Dendritic cell treated with granulocyte-macrophage colony-stimulating factor and Interleukin-4, amounts not matched to agents 40 ng/mL and 50 ng/mL, for 4 days (primary cell): Measurements from ENCODE around the gene ASB14.

Source experiments
- H3K27ac Mint-ChIP-seq: one replicate; pipeline ENCODE4 v1.8.0; 2022; ENCODE audit warnings: mild to moderate bottlenecking, mixed read lengths
- H3K27me3 Mint-ChIP-seq: one replicate; pipeline ENCODE4 v1.8.0; 2022; ENCODE audit warnings: mild to moderate bottlenecking, mixed read lengths
- H3K36me3 Mint-ChIP-seq: one replicate; pipeline ENCODE4 v1.8.0; 2022; ENCODE audit warnings: low read depth, mixed read lengths
- H3K4me1 Mint-ChIP-seq: one replicate; pipeline ENCODE4 v1.8.0; 2022; ENCODE audit warnings: low read depth, mixed read lengths
- H3K4me3 Mint-ChIP-seq: one replicate; pipeline ENCODE4 v1.8.0; 2022; ENCODE audit warnings: mild to moderate bottlenecking, moderate library complexity, mixed read lengths
- H3K9me3 Mint-ChIP-seq: one replicate; pipeline ENCODE4 v1.8.0; 2022; ENCODE audit warnings: mixed read lengths
- intact Hi-C: fragments of 100-400 bp; cut with micrococcal nuclease; formaldehyde crosslinking; loops from one replicate; pipeline ENCODE4 v1.15.0; 2022

The ASB14 gene

GRCh38 chr3:57283334-57283733, 9.2 kb downstream of the ASB14 start:
- Mint-ChIP-seq H3K4me3 (no peak overlapping the region), H3K4me1 (peaks cover 3% of the 10 kb centered on the region), H3K9me3 (peaks cover 10% of the 10 kb centered on the region), H3K36me3 (no peaks in the 10 kb centered on the region), H3K27me3 (no peaks in the 10 kb centered on the region), H3K27ac (no peak overlapping the region)
- intact Hi-C loops: no loop called here

- H3K36me3 Mint-ChIP-seq: peaks cover 6% of the 10 kb centered on the region
- intact Hi-C loops: no loop called here
- H3K27me3 Mint-ChIP-seq: no peaks in the 10 kb centered on the region
- H3K9me3 Mint-ChIP-seq: peaks cover 6% of the 10 kb centered on the region
- H3K27ac Mint-ChIP-seq: no peak overlapping the region
- H3K4me1 Mint-ChIP-seq: peaks cover 5% of the 10 kb centered on the region
- no peak overlapping the region for H3K4me3 Mint-ChIP-seq
These were observed 10.8 kb downstream of the ASB14 start for GRCh38 chr3:57281715-57282114.

- Mint-ChIP-seq H3K27ac (no peak overlapping the region), H3K4me1 (peaks cover 5% of the 10 kb centered on the region), H3K4me3 (no peak overlapping the region), H3K27me3 (no peaks in the 10 kb centered on the region), H3K36me3 (peaks cover 12% of the 10 kb centered on the region), H3K9me3 (no peaks in the 10 kb centered on the region)
- intact Hi-C loops: no loop called here
These were observed 12.8 kb downstream of the ASB14 start for GRCh38 chr3:57279685-57280084.

GRCh38 chr3:57278237-57278636, 14.2 kb downstream of the ASB14 start:
- intact Hi-C loops: no loop called here
- H3K4me1 Mint-ChIP-seq: peaks cover 5% of the 10 kb centered on the region
- no peak overlapping the region for H3K27ac Mint-ChIP-seq
- H3K27me3 Mint-ChIP-seq: no peaks in the 10 kb centered on the region
- H3K36me3 Mint-ChIP-seq: peaks cover 18% of the 10 kb centered on the region
- no peaks in the 10 kb centered on the region for H3K9me3 Mint-ChIP-seq
- H3K4me3 Mint-ChIP-seq: no peak overlapping the region

- Mint-ChIP-seq H3K9me3 (no peaks in the 10 kb centered on the region), H3K36me3 (peaks cover 38% of the 10 kb centered on the region), H3K27me3 (no peaks in the 10 kb centered on the region), H3K4me3 (no peak overlapping the region), H3K4me1 (peaks cover 5% of the 10 kb centered on the region), H3K27ac (no peak overlapping the region)
- intact Hi-C loops: no loop called here
These were observed 17.1 kb downstream of the ASB14 start for GRCh38 chr3:57275393-57275792.

GRCh38 chr3:57274845-57275244, 17.6 kb downstream of the ASB14 start:
- H3K27me3 Mint-ChIP-seq: no peaks in the 10 kb centered on the region
- H3K4me3 Mint-ChIP-seq: no peak overlapping the region
- H3K4me1 Mint-ChIP-seq: peaks cover 5% of the 10 kb centered on the region
- peaks cover 44% of the 10 kb centered on the region for H3K36me3 Mint-ChIP-seq
- H3K9me3 Mint-ChIP-seq: no peaks in the 10 kb centered on the region
- no peak overlapping the region for H3K27ac Mint-ChIP-seq
- intact Hi-C loops: no loop called here

GRCh38 chr3:57268416-57268815, 24.1 kb downstream of the ASB14 start:
- Mint-ChIP-seq H3K4me3 (no peak overlapping the region), H3K36me3 (peaks cover 87% of the 10 kb centered on the region), H3K4me1 (peaks cover 6% of the 10 kb centered on the region), H3K9me3 (peaks cover 3% of the 10 kb centered on the region), H3K27ac (no peak overlapping the region), H3K27me3 (no peaks in the 10 kb centered on the region)
- intact Hi-C loops: no loop called here

- Mint-ChIP-seq H3K9me3 (peaks cover 29% of the 10 kb centered on the region), H3K4me1 (peaks cover 8% of the 10 kb centered on the region), H3K36me3 (peaks cover 97% of the 10 kb centered on the region), H3K4me3 (no peak overlapping the region), H3K27ac (no peak overlapping the region), H3K27me3 (no peaks in the 10 kb centered on the region)
- intact Hi-C loops: no loop called here
These were observed 30.6 kb downstream of the ASB14 start for GRCh38 chr3:57261929-57262328.

GRCh38 chr3:57261119-57261518, 31.4 kb downstream of the ASB14 start:
- peaks cover 91% of the 10 kb centered on the region for H3K36me3 Mint-ChIP-seq
- no peak overlapping the region for H3K27ac Mint-ChIP-seq
- H3K9me3 Mint-ChIP-seq: peaks cover 29% of the 10 kb centered on the region
- peaks cover 8% of the 10 kb centered on the region for H3K4me1 Mint-ChIP-seq
- no peak overlapping the region for H3K4me3 Mint-ChIP-seq
- H3K27me3 Mint-ChIP-seq: no peaks in the 10 kb centered on the region
- intact Hi-C loops: no loop called here

- H3K27me3 Mint-ChIP-seq: no peaks in the 10 kb centered on the region
- no peak overlapping the region for H3K27ac Mint-ChIP-seq
- H3K4me3 Mint-ChIP-seq: no peak overlapping the region
- peaks cover 19% of the 10 kb centered on the region for H3K9me3 Mint-ChIP-seq
- no peaks in the 10 kb centered on the region for H3K4me1 Mint-ChIP-seq
- H3K36me3 Mint-ChIP-seq: peaks cover 78% of the 10 kb centered on the region
- intact Hi-C loops: no loop called here
These were observed 34.8 kb downstream of the ASB14 start for GRCh38 chr3:57257678-57258077.

- Mint-ChIP-seq H3K4me1 (no peaks in the 10 kb centered on the region), H3K27me3 (no peaks in the 10 kb centered on the region), H3K36me3 (peaks cover 78% of the 10 kb centered on the region), H3K4me3 (no peak overlapping the region), H3K27ac (no peak overlapping the region), H3K9me3 (peaks cover 13% of the 10 kb centered on the region)
- intact Hi-C loops: no loop called here
These were observed 35.6 kb downstream of the ASB14 start for GRCh38 chr3:57256844-57257243.

- peaks cover 76% of the 10 kb centered on the region for H3K36me3 Mint-ChIP-seq
- no peaks in the 10 kb centered on the region for H3K4me1 Mint-ChIP-seq
- no peak overlapping the region for H3K4me3 Mint-ChIP-seq
- intact Hi-C loops: no loop called here
- H3K27ac Mint-ChIP-seq: no peak overlapping the region
- H3K9me3 Mint-ChIP-seq: no peaks in the 10 kb centered on the region
- no peaks in the 10 kb centered on the region for H3K27me3 Mint-ChIP-seq
These were observed 40.1 kb downstream of the ASB14 start for GRCh38 chr3:57252404-57252803.

- H3K4me3 Mint-ChIP-seq: no peak overlapping the region
- no peak overlapping the region for H3K27ac Mint-ChIP-seq
- no peaks in the 10 kb centered on the region for H3K4me1 Mint-ChIP-seq
- no peaks in the 10 kb centered on the region for H3K27me3 Mint-ChIP-seq
- intact Hi-C loops: loop anchor here (10.0 kb wide), 1 partner anchor 580 kb away; no protein-coding TSS in a partner anchor
- H3K9me3 Mint-ChIP-seq: no peaks in the 10 kb centered on the region
- peaks cover 86% of the 10 kb centered on the region for H3K36me3 Mint-ChIP-seq
These were observed 47.5 kb downstream of the ASB14 start for GRCh38 chr3:57244946-57245345.

- Mint-ChIP-seq H3K9me3 (peaks cover 9% of the 10 kb centered on the region), H3K4me3 (no peak overlapping the region), H3K27ac (peak overlapping the region; percentile 22), H3K4me1 (peaks cover 21% of the 10 kb centered on the region), H3K36me3 (peaks cover 37% of the 10 kb centered on the region), H3K27me3 (no peaks in the 10 kb centered on the region)
- intact Hi-C loops: loop anchor here (5.0 kb wide), 1 partner anchor 63 kb away; no protein-coding TSS in a partner anchor
These were observed 57.6 kb downstream of the ASB14 start for GRCh38 chr3:57234613-57235575.
